Measurements from ENCODE around the gene CYP46A1.

The CYP46A1 gene

GRCh38 chr14:99727096-99727870, 43.2 kb downstream of the CYP46A1 start:
- DNase-seq (ENCODE audit: extremely low read depth in 1 of 2, low read depth in 1 of 2): no peak

- no peak for DNase-seq (ENCODE audit: extremely low read depth in 1 of 2, low read depth in 1 of 2)
Observed at GRCh38 chr14:99728231-99728920, 44.3 kb downstream of the CYP46A1 start.

- no peak for DNase-seq (ENCODE audit: extremely low read depth in 1 of 2, low read depth in 1 of 2)
Observed at GRCh38 chr14:99728981-99729451, 44.9 kb downstream of the CYP46A1 start.

GRCh38 chr14:99729991-99730875, 46.1 kb downstream of the CYP46A1 start:
- DNase-seq (ENCODE audit: extremely low read depth in 1 of 2, low read depth in 1 of 2): peak; percentile 19 to 61

- DNase-seq (ENCODE audit: extremely low read depth in 1 of 2, low read depth in 1 of 2): no peak
Observed at GRCh38 chr14:99730876-99731546, 46.9 kb downstream of the CYP46A1 start.

GRCh38 chr14:99731547-99732435, 47.7 kb downstream of the CYP46A1 start:
- no peak for DNase-seq (ENCODE audit: extremely low read depth in 1 of 2, low read depth in 1 of 2)

GRCh38 chr14:99732436-99733210, 48.5 kb downstream of the CYP46A1 start:
- no peak for DNase-seq (ENCODE audit: extremely low read depth in 1 of 2, low read depth in 1 of 2)

GRCh38 chr14:99733211-99733539, 49.1 kb downstream of the CYP46A1 start:
- no peak for DNase-seq (ENCODE audit: extremely low read depth in 1 of 2, low read depth in 1 of 2)

GRCh38 chr14:99733540-99734405, 49.7 kb downstream of the CYP46A1 start:
- no peak for DNase-seq (ENCODE audit: extremely low read depth in 1 of 2, low read depth in 1 of 2)

GRCh38 chr14:99734406-99735051, 50.4 kb downstream of the CYP46A1 start:
- DNase-seq (ENCODE audit: extremely low read depth in 1 of 2, low read depth in 1 of 2): no peak

- no peak for DNase-seq (ENCODE audit: extremely low read depth in 1 of 2, low read depth in 1 of 2)
Observed at GRCh38 chr14:99735189-99736135, 51.4 kb downstream of the CYP46A1 start.

GRCh38 chr14:99736603-99737371, 52.7 kb downstream of the CYP46A1 start:
- no peak for DNase-seq (ENCODE audit: extremely low read depth in 1 of 2, low read depth in 1 of 2)

- no peak for DNase-seq (ENCODE audit: extremely low read depth in 1 of 2, low read depth in 1 of 2)
Observed at GRCh38 chr14:99737451-99737951, 53.4 kb downstream of the CYP46A1 start.

GRCh38 chr14:99737956-99738667, 54.0 kb downstream of the CYP46A1 start:
- no peak for DNase-seq (ENCODE audit: extremely low read depth in 1 of 2, low read depth in 1 of 2)

GRCh38 chr14:99740411-99740810, 56.3 kb downstream of the CYP46A1 start:
- no peak for DNase-seq (ENCODE audit: extremely low read depth in 1 of 2, low read depth in 1 of 2)

Data from activated CD8-positive, alpha-beta memory T cell treated with anti-CD3 and anti-CD28 coated beads for 1 hour (primary cell).